NCI-H526 (cell line): Measurements from ENCODE around the gene CCDC7.
A peak's percentile ranks its signal among the peaks of the same experiment; 100 is the strongest.
"Not testable (repeated sequence)": the region's sequence is repeated elsewhere in the genome, so short reads cannot be mapped to it uniquely, and the experiment has no call there.

Experiments used
- DNase-seq, 2 experiments: peaks; one replicate each; lab custom pipeline; 2025; lab: John Stamatoyannopoulos, UW

Gene CCDC7

DNA sequence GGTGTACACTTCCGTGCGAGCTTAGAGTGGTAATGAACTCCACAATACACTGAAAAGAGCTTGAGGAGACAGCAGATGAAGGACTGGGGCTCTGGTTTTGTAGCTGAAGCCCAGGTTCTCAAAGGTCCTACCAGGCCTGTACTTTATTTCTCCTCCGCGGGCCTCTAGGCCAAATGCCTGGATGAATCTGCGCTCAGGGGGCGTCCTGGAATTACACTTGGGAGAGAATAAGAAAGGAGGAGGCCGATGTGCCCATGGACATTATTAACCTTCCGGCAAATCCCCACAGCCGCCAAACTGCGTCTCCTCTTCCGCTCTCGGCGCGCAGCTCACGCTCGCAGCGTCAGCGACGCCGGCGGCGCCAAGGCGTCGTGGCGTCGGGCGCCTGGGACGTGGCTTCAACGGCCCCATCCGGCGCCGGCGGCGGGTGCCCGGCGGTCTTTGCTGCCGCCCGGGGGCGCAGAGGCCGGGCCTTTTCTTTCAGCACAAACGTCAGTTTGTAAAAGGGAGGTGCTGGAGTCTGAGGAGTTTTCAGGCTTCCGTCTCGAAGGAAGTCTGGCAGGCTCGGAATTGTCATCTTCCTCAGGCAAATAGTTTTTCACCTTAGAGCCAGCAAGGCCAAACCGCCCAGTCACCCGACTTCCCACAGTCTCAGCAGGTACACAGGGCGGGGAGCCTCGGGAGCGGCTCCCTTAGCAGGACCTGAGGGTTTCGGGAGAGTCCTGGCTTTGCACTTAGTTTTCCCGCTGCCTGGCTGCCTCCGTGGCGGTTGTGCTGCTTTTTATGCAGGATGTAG is at the start of gene CCDC7:
Gene CCDC7, plus strand, starts transcription at position 401 of the 796 bp plus-strand sequence. CDS start 5,503 bp downstream, outside the sequence.
- DNase-seq = peak; percentile 81 to 87

DNA sequence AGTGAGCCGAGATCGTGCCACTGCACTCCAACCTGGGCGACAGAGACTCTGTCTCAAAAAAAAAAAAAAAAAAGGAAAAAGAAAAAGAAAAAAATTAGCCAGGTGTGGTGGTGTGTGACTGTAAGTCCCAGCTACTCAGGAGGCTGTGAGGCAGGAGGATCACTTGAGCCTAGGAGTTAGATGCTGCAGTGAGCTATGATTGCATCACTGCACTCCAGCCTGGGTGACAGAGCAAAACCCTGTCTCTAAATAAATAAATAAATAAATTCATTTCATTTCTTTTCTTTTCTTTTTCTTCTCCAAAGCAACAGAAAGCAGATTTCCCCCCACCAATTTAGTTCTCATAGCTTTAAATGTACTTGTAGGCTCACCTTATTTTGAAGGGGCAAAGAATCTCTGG is 48.8 kb upstream of the CCDC7 start:
- DNase-seq = not testable (repeated sequence)

GRCh38 chr10:32399720-32400119 is 46.2 kb upstream of the CCDC7 start:
- not testable (repeated sequence) for DNase-seq

DNA sequence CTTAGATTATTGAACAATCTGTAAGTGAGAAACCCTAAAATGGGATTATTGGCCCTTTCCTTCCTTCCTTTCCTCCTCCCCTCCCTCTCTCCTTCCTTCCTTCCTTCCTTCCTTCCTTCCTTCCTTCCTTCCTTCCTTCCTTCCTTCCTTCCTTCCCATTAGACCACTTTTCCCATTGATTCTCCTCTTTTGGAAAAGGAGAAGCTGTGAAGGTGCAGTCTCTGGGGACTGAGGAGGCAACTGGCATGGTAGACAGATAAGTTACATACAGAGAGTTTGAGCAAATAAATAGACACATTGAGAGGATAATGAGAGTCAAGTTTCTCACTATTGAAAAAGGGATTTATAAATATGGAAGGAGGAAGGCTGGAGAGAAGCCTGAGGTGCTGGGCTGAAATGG is 45.0 kb upstream of the CCDC7 start:
- DNase-seq = no peak

DNA sequence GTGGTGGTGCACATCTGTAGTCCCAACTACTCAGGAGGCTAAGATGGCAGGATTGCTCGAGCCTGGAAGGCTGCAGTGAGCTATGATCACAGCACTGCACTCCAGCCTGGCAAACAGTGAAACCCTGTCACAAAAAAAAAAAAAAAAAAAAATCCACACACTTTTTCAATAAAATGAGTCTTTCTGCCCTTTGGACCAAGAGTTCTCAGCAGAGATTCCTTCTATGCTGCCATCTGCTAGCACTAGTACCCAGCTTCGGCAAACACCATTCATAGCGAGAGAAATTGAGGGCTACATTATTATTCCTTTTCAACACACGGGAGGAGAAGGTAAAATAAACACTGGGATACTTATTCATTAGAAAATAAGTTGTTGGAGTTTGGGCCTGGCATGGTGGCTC is 43.4 kb upstream of the CCDC7 start:
- no peak for DNase-seq

DNA sequence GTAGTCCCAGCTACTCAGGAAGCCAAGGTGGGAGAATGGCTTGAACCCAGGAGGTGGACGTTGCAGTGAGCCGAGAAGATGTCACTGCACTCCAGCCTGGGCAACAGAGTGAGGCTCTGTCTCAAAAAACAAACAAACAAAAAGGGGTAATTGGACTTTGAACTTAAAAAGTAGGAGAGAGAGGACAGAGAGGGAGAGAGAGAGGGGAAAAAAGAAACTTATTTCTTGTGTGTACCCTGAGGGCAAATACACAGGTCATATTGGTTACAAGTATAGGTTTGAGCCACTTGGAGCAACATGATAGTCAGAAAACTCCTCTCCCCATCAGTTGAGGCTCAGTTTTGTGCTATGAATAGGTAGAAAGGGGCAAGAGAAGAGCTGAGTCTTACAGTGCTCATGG is 42.8 kb upstream of the CCDC7 start:
- DNase-seq = no peak

DNA sequence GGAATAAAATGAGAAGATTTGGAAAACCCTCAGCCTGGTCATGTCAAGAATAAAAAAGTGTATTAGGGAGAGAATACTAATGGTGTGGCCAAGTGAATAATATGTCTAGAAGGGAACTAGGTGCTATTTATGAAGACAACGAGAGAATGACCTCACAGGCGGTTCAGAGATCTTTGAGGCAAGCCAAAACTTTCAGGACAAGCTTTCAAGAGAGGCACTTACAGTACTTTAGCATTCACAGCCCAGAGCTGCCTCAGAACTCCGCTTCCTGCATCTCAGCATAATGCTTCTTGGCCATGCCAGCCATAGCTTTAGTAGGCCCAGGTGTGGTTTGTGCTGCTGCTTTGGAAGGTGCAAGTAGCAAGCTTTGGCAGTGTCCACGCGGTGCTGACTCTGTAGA is 37.2 kb upstream of the CCDC7 start:
- no peak for DNase-seq

DNA sequence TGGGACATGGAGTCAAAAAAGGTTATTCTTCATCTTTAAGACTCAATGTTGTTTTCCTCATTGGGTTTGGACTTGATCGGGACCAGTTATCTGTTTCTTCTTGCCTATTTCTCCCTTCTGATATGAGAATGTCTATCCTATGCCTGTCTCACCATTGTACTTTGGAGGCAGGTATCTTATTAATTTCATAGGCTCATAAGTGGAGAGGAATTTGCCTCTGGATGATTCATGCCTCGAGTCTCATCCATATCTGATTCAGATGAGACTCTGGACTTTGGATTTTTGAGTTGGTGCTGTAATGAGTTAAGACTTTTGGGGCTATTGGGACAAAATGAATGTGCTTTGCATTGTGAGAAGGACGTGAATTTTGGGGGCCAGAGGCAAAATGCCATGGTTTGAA is 36.2 kb upstream of the CCDC7 start:
- no peak for DNase-seq

GRCh38 chr10:32410569-32410968 is 35.4 kb upstream of the CCDC7 start:
- no peak for DNase-seq

GRCh38 chr10:32411797-32412498 is 34.0 kb upstream of the CCDC7 start:
- DNase-seq = no peak

GRCh38 chr10:32412499-32412853 is 33.5 kb upstream of the CCDC7 start:
- DNase-seq = no peak

GRCh38 chr10:32413513-32413912 is 32.4 kb upstream of the CCDC7 start:
- DNase-seq = no peak

DNA sequence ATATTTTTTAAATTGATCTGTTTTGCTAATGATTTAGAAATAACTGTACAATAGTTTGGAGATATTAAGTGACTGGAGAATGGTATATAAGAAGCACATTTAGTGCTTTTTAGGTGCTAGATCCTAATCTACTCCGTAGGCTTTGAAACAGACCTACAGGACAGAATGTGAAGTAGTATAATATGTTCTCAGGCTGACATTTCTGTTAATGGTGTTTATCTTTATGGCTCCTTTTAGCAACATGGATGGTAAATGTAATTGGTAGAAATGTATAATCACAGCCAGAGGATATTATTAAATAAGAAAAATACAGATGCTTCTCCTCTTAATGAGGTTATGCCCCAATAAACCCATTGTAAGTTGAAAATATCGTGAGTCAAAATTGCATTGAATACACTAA is 30.6 kb upstream of the CCDC7 start:
- no peak for DNase-seq

GRCh38 chr10:32417911-32418547 is 27.9 kb upstream of the CCDC7 start:
- DNase-seq = no peak

DNA sequence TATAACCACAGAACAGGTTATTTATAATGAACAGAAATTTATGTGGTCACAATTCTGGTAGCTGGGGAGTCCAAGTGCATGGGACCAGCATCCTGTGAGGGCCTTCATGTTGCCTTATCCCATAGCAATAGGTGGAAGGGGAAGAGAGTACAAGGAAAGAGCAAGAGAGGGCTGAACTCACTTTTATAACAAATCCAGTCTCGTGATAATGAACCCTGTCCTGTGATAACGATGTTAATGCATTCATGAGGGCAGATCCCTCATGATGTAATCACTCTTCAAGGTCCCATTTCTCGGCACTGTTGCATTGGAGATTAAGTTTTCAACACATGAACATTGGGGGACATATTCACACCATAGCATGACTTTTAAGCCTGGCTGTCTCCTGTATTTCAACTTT is 27.4 kb upstream of the CCDC7 start:
- no peak for DNase-seq

GRCh38 chr10:32419615-32420014 is 26.3 kb upstream of the CCDC7 start:
- no peak for DNase-seq

DNA sequence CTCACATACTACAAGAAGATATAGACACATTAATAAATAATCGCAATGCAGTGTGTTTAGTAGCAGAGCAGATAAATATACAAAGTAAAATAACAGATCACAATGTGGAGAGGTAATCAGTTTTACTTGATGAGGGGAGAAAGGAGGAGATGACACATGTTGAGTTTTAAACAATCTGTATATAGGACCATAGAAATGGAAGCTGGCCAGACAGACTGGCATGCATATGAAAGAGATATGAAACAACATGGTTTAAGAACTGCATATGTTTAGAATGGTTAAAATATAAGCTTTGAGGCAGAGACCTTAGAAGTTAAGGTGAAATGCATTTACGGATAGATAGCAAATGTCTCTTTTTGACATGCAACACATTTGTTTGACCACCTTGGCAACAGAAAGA is 19.8 kb upstream of the CCDC7 start:
- no peak for DNase-seq

DNA sequence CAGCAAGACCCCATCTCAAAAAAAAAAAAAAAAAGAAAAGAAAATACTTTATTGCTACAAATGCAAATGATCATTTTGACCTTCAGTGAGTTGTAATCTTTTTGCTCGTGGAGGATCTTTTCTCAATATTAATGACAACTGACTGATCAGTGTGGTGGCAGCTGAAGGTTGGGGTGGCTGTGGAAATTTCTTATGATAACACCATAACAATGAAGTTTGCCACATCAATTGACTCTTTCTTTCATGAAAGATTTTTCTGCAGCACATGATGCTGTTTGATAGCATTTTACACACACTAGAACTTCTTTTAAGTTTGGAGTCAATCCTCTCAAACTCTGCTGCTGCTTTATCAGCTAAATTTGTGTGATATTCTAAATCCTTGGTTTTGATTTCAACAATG is 12.4 kb upstream of the CCDC7 start:
- no peak for DNase-seq

DNA sequence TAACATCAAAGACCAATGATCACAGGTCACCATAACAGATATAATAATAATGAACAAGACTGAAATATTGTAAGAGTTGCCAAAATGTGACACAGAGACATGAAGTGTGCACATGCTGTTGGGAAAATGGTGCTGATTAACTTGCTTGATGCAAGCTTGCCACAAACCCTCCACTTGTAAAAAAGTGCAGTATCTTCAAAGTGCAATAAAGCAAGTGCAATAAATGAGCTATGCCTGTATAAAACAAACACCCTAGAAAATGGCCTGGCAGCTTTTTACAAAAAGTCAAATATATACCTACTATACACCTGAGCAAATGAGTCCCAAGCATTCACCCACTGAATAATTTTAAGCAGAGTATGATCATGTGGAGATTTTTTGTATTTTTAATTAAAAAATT is 9.7 kb upstream of the CCDC7 start:
- DNase-seq = no peak

DNA sequence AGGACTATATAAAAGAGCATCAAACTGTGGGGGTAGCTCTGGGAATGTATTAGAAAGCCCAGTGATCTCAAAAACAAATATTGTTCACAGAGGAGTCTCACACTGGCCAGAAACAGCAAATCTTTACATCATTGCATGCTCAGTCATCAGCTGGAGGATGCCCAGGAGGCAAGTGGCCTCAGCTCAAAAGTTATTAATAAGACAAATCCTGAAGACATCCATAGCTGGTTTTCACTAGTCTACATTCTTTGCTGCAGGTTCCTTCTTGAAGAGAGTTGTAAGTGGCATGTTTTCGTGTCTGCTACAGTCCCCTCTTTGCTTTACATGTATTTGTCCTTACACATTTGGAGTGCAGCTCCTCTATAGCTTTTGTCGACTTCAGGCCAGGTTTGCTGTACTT is 8.6 kb upstream of the CCDC7 start:
- no peak for DNase-seq

- DNase-seq = no peak
Measured at GRCh38 chr10:32445036-32445435, 904 bp upstream of the CCDC7 start.

DNA sequence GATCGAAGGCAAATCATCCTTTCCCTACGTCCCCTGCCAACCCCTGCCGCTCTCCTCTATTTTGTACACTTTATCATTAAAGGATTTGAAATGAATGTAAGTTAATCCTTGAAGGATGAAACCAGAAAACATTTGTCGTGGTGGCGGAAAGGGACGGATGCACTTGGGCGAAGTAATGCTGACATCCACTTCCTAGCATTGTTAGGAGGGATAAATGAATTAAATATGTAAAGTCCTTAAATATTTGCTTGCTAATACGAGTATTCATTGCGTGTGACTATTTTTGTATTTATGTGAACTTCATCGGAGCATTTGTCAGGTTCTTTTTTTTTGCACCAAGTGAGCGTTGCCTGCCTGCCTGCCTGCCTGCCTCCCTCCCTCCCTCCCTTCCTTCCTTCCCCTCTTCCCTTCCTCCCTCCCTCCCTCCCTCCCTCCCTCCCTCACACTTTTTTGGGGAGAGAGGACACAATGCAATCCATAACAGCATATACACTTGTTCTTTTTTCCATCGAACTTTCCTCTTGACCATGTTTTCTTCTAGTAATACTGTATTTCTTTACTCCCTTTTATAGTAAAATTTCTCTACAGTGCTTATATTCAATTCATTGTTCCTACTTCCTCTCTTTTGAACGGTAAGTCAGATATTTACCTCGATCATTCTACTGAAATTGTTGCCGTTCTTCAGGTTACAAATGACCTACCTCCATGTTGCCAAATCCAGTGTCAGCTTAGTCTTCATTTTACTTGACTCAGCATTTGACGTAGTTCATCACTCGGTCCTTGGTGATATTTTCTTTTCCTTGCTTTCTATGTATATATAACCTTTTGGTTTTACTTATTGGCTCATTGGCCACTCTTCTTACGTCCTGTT is 831 bp downstream of the CCDC7 start:
- DNase-seq = peak; percentile 30 to 54
